ENCODE results near the gene TNNI3. TPM values are rescaled to one million over a fixed set of nuclear protein-coding genes. Genes with fewer than 3 reads are reported as not detected.

Gene TNNI3
- total and polyA plus RNA-seq, 2 of the 4 experiments (the other 2 are of a cell fraction), result not detected

DNA sequence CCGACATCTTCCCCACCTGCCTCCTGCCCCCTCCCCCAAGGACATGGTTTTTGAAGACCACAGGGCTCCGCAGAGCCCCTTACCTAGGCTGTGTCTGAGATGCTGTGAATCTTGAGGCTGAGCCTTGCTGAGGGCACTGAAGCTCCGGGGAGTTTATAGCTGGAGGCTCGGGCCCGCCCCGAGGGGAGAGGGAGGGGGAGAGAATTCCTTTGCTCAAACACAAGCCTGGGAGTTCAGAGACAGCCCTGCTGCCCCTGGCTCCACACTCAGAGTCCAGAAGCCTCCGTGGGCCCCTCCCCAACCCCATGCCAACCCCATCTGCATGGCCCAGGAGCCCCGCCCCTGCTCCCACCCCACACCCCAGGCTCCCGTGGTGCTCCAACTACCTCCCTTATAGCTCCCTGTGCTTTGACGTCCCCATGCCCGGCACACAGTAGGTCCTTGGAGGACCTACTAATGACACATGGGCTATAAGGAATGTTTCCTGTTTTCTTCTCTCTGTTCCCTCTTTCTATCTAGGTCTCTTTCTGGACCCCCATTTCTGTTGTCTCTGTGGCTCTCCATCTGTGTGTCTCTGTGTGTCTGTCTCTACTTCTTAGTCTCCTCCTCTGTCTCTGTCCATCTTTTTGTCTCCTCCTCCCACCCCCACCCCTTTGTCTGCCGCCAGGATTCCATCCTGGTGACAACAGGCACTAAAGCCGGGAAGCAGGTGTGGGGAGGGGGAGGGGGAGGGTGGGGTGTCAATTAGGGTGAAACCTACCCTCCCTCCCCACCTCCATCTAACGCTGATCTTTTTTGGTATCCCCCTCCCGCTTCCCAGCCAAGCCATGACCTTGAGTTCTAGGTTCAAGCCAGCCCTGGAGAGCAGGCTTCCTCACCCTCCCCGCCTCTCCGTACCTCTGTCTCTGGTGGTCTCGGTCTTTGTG is 8.2 kb downstream of the TNNI3 start, which contains the start of gene TNNT1:
Gene TNNT1 (minus strand): TSS at position 129 of the 926 bp plus-strand sequence. CDS start 2,049 bp downstream, outside the sequence.
- Histone ChIP-seq H2BK20ac (ENCODE audit: low read depth, low read length) (no peak within 1 kb of the TSS), H2AK9ac (replicated peaks; ENCODE audit: low read depth, low read length, poor library complexity) (no peak within 1 kb of the TSS), H3K14ac (replicated peaks; ENCODE audit: low read depth, low read length) (no peak within 1 kb of the TSS), H2BK5ac (ENCODE audit: low read depth, low read length, poor library complexity, severe bottlenecking) (no peak within 1 kb of the TSS), H2BK15ac (ENCODE audit: low read depth, low read length) (no peak within 1 kb of the TSS), H4K5ac (ENCODE audit: low read depth, low read length) (no peak within 1 kb of the TSS), H3K4ac (ENCODE audit: low read depth, low read length) (no peak within 1 kb of the TSS), H3K18ac (ENCODE audit: low read depth, low read length) (no peak within 1 kb of the TSS), H4K20me1 (ENCODE audit: insufficient read depth, low read length) (no peaks in the 10 kb centered on the region), H3K56ac (ENCODE audit: extremely low read depth, insufficient read depth, low read length) (no peak within 1 kb of the TSS), H3K27me3 (ENCODE audit: control insufficient read depth, insufficient read depth, low read length) (peaks cover 46% of the 10 kb centered on the region), H3K36me3 (ENCODE audit: control insufficient read depth, insufficient read depth, low read length) (no peaks in the 10 kb centered on the region), H3K23ac (ENCODE audit: low read depth, low read length) (no peak within 1 kb of the TSS), H3K27ac (ENCODE audit: insufficient read depth, low read length) (no peak within 1 kb of the TSS), H2AK5ac (ENCODE audit: low read depth, low read length) (no peak within 1 kb of the TSS), H3K9me3 (ENCODE audit: control insufficient read depth, insufficient read depth, low read length) (no peaks in the 10 kb centered on the region), H3K4me2 (ENCODE audit: low read depth, low read length) (no peak within 1 kb of the TSS), H2AFZ (replicated peaks; ENCODE audit: low read length, poor library complexity) (no peak within 1 kb of the TSS), H4K8ac (ENCODE audit: low read depth in 2 of 2, low read length in 2 of 2) (no peak within 1 kb of the TSS), H3K4me3 (ENCODE audit: insufficient read depth, low read depth, low read length) (no peak within 1 kb of the TSS), H3K4me1 (ENCODE audit: control insufficient read depth, insufficient read depth, low read length) (peaks cover 1% of the 10 kb centered on the region; the same call in 1 of the 2 replicates), H3K9me1 (ENCODE audit: insufficient read depth, low read length) (no peaks in the 10 kb centered on the region), H2BK120ac (ENCODE audit: low read depth, low read length) (no peak within 1 kb of the TSS), H3K9ac (ENCODE audit: low read depth, low read length) (no peak within 1 kb of the TSS), H4K91ac (ENCODE audit: insufficient read depth, low read depth, low read length) (no peak within 1 kb of the TSS), H3K79me1 (ENCODE audit: low read depth in 1 of 2, low read length in 2 of 2) (no peaks in the 10 kb centered on the region)
- TF ChIP-seq, protein P1, sequence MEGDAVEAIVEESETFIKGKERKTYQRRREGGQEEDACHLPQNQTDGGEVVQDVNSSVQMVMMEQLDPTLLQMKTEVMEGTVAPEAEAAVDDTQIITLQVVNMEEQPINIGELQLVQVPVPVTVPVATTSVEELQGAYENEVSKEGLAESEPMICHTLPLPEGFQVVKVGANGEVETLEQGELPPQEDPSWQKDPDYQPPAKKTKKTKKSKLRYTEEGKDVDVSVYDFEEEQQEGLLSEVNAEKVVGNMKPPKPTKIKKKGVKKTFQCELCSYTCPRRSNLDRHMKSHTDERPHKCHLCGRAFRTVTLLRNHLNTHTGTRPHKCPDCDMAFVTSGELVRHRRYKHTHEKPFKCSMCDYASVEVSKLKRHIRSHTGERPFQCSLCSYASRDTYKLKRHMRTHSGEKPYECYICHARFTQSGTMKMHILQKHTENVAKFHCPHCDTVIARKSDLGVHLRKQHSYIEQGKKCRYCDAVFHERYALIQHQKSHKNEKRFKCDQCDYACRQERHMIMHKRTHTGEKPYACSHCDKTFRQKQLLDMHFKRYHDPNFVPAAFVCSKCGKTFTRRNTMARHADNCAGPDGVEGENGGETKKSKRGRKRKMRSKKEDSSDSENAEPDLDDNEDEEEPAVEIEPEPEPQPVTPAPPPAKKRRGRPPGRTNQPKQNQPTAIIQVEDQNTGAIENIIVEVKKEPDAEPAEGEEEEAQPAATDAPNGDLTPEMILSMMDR (conservative IDR thresholded peaks at IDR 0.05; ENCODE audit: low read depth, low read length), result no peak
- TF ChIP-seq, protein P2, sequence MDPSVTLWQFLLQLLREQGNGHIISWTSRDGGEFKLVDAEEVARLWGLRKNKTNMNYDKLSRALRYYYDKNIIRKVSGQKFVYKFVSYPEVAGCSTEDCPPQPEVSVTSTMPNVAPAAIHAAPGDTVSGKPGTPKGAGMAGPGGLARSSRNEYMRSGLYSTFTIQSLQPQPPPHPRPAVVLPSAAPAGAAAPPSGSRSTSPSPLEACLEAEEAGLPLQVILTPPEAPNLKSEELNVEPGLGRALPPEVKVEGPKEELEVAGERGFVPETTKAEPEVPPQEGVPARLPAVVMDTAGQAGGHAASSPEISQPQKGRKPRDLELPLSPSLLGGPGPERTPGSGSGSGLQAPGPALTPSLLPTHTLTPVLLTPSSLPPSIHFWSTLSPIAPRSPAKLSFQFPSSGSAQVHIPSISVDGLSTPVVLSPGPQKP (IDR thresholded peaks at IDR 0.05; ENCODE audit: borderline replicate concordance, low read depth, low read length), result no peak
- TF ChIP-seq MXI1 (IDR thresholded peaks at IDR 0.05; ENCODE audit: borderline replicate concordance, low read depth, low read length), result no peak
- TF ChIP-seq RCOR1 (IDR thresholded peaks at IDR 0.05; ENCODE audit: insufficient replicate concordance, low read length), result no peak
- TF ChIP-seq, protein P3, sequence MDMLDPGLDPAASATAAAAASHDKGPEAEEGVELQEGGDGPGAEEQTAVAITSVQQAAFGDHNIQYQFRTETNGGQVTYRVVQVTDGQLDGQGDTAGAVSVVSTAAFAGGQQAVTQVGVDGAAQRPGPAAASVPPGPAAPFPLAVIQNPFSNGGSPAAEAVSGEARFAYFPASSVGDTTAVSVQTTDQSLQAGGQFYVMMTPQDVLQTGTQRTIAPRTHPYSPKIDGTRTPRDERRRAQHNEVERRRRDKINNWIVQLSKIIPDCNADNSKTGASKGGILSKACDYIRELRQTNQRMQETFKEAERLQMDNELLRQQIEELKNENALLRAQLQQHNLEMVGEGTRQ (IDR thresholded peaks at IDR 0.05; ENCODE audit: low read depth, low read length), result no peak
- TF ChIP-seq RAD21 (IDR thresholded peaks at IDR 0.05; ENCODE audit: low read length), result no peak
- TF ChIP-seq SMC3 (IDR thresholded peaks at IDR 0.05; ENCODE audit: low read depth, low read length), result no peak
- no peak for TF ChIP-seq CHD1 (IDR thresholded peaks at IDR 0.05; ENCODE audit: low read depth, low read length)
- TF ChIP-seq MAFK (IDR thresholded peaks at IDR 0.05; ENCODE audit: low read depth, low read length), result no peak
- no peak for TF ChIP-seq CEBPB (IDR thresholded peaks at IDR 0.05; ENCODE audit: low read depth, low read length)
- BruUV-seq (replicated peaks), result no TSS peak
- in situ Hi-C loops (cut with MboI; ENCODE audit: low sequenced_read_pairs) (no loop called here), dilution Hi-C loops (cut with HindIII; ENCODE audit: low sequenced_read_pairs, unreplicated experiment) (no loop called here), intact Hi-C loops (cut with micrococcal nuclease) (loop anchor here (10.0 kb wide), 1 partner anchor 145 kb away; no protein-coding TSS in a partner anchor)
- ATAC-seq (ENCODE audit: low read depth) (peak; percentile 64), DNase-seq (no peak)
- WGBS, 2 experiments (ENCODE audit: extremely low coverage in 2 of 2, insufficient read length in 1 of 2), result 10% methylated on average over 2 of the region's 18 CpGs; no CpG with 5 or more reads in 1 of the 2 experiments
- ChIA-PET POLR2A (ENCODE audit: unreplicated experiment) (no interaction called here), CTCF (interaction anchor here (0.6 kb wide), 1 partner anchor 15 kb away, joined by 6 read pairs; no protein-coding TSS in a partner anchor)
